Measurements from ENCODE around the gene GPR12. TPM values are rescaled to one million over a fixed set of nuclear protein-coding genes. Genes with fewer than 3 reads are reported as not detected.

The GPR12 gene
- total RNA-seq, 2 experiments from 2014 or later = not detected

- Mint-ChIP-seq H3K27me3 (ENCODE audit: low read depth) (peaks cover 66% of the 10 kb centered on the region), H3K9me3 (ENCODE audit: insufficient read depth) (no peaks in the 10 kb centered on the region), H3K27ac (no peak overlapping the region), H3K4me3 (no peak overlapping the region), H3K36me3 (ENCODE audit: low read depth) (no peaks in the 10 kb centered on the region), H3K4me1 (ENCODE audit: low read depth) (peaks cover 3% of the 10 kb centered on the region)
- ATAC-seq = no peak
- ChIA-PET CTCF (no interaction called here), POLR2A (no interaction called here)
- DNase-seq = no peak
Observed at GRCh38 chr13:26762745-26763345, 2.3 kb upstream of the GPR12 start.

- H3K4me3 Mint-ChIP-seq = peak overlapping the region; percentile 40
- DNase-seq (no peak), ATAC-seq (no peak)
- POLR2A ChIA-PET = interaction anchor here (0.9 kb wide), 1 partner anchor 239 kb away, joined by 3 read pairs; no protein-coding TSS in a partner anchor
- H3K27ac Mint-ChIP-seq = no peak overlapping the region
- CTCF ChIA-PET = interaction anchor here (0.8 kb wide), 1 partner anchor 62 kb away, joined by 3 read pairs; no protein-coding TSS in a partner anchor
- H3K36me3 Mint-ChIP-seq (ENCODE audit: low read depth) = no peaks in the 10 kb centered on the region
- H3K9me3 Mint-ChIP-seq (ENCODE audit: insufficient read depth) = no peaks in the 10 kb centered on the region
- H3K4me1 Mint-ChIP-seq (ENCODE audit: low read depth) = peaks cover 3% of the 10 kb centered on the region
- peaks cover 64% of the 10 kb centered on the region for H3K27me3 Mint-ChIP-seq (ENCODE audit: low read depth)
Observed at GRCh38 chr13:26760832-26761582, 421 bp upstream of the GPR12 start.

- ATAC-seq (no peak), DNase-seq (no peak)
- H3K4me1 Mint-ChIP-seq (ENCODE audit: low read depth) = peaks cover 3% of the 10 kb centered on the region
- no peaks in the 10 kb centered on the region for H3K36me3 Mint-ChIP-seq (ENCODE audit: low read depth)
- no peak overlapping the region for H3K27ac Mint-ChIP-seq
- ChIA-PET POLR2A (no interaction called here), CTCF (no interaction called here)
- H3K27me3 Mint-ChIP-seq (ENCODE audit: low read depth) = peaks cover 63% of the 10 kb centered on the region
- no peaks in the 10 kb centered on the region for H3K9me3 Mint-ChIP-seq (ENCODE audit: insufficient read depth)
- H3K4me3 Mint-ChIP-seq = peak overlapping the region; percentile 16
Observed at GRCh38 chr13:26759249-26759906, 1.2 kb downstream of the GPR12 start.

DNA sequence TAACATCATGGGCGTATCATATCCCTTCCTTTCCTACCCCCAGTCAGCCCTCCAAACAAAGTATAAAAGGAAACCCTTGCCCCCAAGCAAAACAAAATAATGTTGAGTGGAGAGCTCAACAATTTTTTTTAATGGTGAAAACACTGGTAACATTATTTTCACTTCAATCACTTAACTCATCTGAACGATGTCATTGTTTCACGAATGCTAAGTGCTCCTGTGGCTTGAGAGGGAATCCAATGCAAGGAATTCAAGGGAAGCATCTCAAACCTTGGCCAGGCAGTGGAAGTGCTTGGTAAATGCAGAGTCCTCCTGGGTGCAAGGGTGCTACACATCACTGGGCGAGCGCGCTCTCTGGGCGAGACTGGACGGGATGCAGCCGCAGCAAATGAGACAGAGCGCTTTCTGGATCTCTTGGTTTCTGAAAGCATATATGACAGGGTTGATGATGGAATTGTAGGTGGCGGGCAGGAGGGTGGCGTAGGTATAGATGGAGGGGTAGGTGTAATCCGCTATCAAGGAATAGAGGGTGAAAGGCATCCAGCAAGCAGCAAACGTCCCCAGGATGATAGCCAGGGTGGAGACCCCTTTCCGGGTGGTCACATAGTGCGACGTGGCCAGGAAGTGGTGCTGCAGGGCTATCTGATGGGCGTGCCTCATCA is 2.0 kb downstream of the GPR12 start:
- Mint-ChIP-seq H3K9me3 (ENCODE audit: insufficient read depth) (no peaks in the 10 kb centered on the region), H3K36me3 (ENCODE audit: low read depth) (no peaks in the 10 kb centered on the region), H3K27ac (no peak overlapping the region), H3K4me1 (ENCODE audit: low read depth) (peaks cover 3% of the 10 kb centered on the region), H3K27me3 (ENCODE audit: low read depth) (peaks cover 55% of the 10 kb centered on the region), H3K4me3 (no peak overlapping the region)
- POLR2A ChIA-PET = no interaction called here
- no peak for ATAC-seq
- CTCF ChIA-PET = no interaction called here
- no peak for DNase-seq

GRCh38 chr13:26756961-26757360 is 3.6 kb downstream of the GPR12 start:
- H3K27ac Mint-ChIP-seq = no peak overlapping the region
- DNase-seq (no peak), ATAC-seq (no peak)
- POLR2A ChIA-PET = no interaction called here
- H3K9me3 Mint-ChIP-seq (ENCODE audit: insufficient read depth) = no peaks in the 10 kb centered on the region
- H3K27me3 Mint-ChIP-seq (ENCODE audit: low read depth) = peaks cover 42% of the 10 kb centered on the region
- H3K4me3 Mint-ChIP-seq = no peak overlapping the region
- peaks cover 3% of the 10 kb centered on the region for H3K4me1 Mint-ChIP-seq (ENCODE audit: low read depth)
- H3K36me3 Mint-ChIP-seq (ENCODE audit: low read depth) = no peaks in the 10 kb centered on the region
- CTCF ChIA-PET = no interaction called here

DNA sequence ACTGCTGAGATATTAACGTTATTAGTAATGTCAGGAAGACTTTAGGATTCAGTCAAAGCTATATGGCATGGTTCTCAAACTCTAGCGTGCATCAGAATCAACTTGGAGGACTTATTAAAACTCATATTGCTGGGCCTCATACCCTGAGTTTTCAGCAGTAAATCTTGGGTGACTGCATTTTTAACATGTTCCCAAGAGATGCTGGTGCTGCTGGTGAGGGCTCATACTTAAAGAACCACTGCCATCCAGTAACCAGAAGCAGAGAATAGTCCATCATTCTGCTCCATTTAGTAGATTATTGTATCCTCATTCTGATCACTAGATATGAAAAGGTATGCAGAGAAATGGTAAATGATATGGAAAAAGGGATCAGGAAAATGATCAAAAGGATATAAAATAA is 7.9 kb downstream of the GPR12 start:
- H3K4me3 Mint-ChIP-seq = no peak overlapping the region
- POLR2A ChIA-PET = no interaction called here

DNA sequence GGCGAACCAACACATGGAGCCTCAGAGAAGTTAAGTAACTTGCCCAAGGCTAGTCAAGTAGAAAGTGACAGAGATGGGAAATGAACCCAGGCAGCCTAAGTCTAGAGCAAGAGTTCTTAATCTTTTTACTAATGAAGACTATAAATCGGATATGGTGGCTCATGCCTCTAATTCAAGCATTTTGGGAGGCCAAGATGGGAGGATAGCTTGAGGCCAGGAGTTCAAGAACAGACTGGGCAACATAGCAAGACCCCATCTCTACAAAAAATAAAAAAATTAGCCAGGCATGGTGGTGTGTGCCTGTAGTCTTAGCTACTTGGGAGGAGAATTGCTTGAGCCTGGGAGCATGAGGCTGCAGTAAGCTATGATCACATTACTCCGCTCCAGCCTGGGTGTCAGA is 10.7 kb downstream of the GPR12 start:
- Mint-ChIP-seq H3K4me3 (no peak overlapping the region), H3K9me3 (ENCODE audit: insufficient read depth) (no peaks in the 10 kb centered on the region), H3K36me3 (ENCODE audit: low read depth) (no peaks in the 10 kb centered on the region), H3K4me1 (ENCODE audit: low read depth) (no peaks in the 10 kb centered on the region), H3K27me3 (ENCODE audit: low read depth) (peaks cover 22% of the 10 kb centered on the region), H3K27ac (no peak overlapping the region)
- ChIA-PET CTCF (interaction anchor here (1.7 kb wide), 1 partner anchor 181 kb away, joined by 3 read pairs; no protein-coding TSS in a partner anchor), POLR2A (no interaction called here)
- DNase-seq (no peak), ATAC-seq (no peak)

More for the DNA sequence above, 7.9 kb downstream of the GPR12 start:
- CTCF ChIA-PET = no interaction called here
- H3K36me3 Mint-ChIP-seq (ENCODE audit: low read depth) = no peaks in the 10 kb centered on the region
- no peak for ATAC-seq
- DNase-seq = no peak
- H3K27ac Mint-ChIP-seq = no peak overlapping the region
- H3K27me3 Mint-ChIP-seq (ENCODE audit: low read depth) = peaks cover 16% of the 10 kb centered on the region
- no peaks in the 10 kb centered on the region for H3K4me1 Mint-ChIP-seq (ENCODE audit: low read depth)
- H3K9me3 Mint-ChIP-seq (ENCODE audit: insufficient read depth) = no peaks in the 10 kb centered on the region

GRCh38 chr13:26749285-26749684 is 11.3 kb downstream of the GPR12 start:
- CTCF ChIA-PET = interaction anchor here (1.0 kb wide), 1 partner anchor 17 kb away, joined by 3 read pairs; no protein-coding TSS in a partner anchor
- no peak overlapping the region for H3K27ac Mint-ChIP-seq
- no peak for DNase-seq
- peaks cover 28% of the 10 kb centered on the region for H3K27me3 Mint-ChIP-seq (ENCODE audit: low read depth)
- no peaks in the 10 kb centered on the region for H3K9me3 Mint-ChIP-seq (ENCODE audit: insufficient read depth)
- POLR2A ChIA-PET = interaction anchor here (0.6 to 1.0 kb wide), 2 partner anchors 31 to 546 kb away, joined by 3 read pairs; no protein-coding TSS in a partner anchor
- H3K4me3 Mint-ChIP-seq = no peak overlapping the region
- H3K4me1 Mint-ChIP-seq (ENCODE audit: low read depth) = no peaks in the 10 kb centered on the region
- no peaks in the 10 kb centered on the region for H3K36me3 Mint-ChIP-seq (ENCODE audit: low read depth)
- no peak for ATAC-seq

- Mint-ChIP-seq H3K36me3 (ENCODE audit: low read depth) (no peaks in the 10 kb centered on the region), H3K4me1 (ENCODE audit: low read depth) (no peaks in the 10 kb centered on the region), H3K27me3 (ENCODE audit: low read depth) (peaks cover 33% of the 10 kb centered on the region), H3K27ac (no peak overlapping the region), H3K9me3 (ENCODE audit: insufficient read depth) (no peaks in the 10 kb centered on the region), H3K4me3 (no peak overlapping the region)
- ChIA-PET POLR2A (no interaction called here), CTCF (no interaction called here)
- DNase-seq (no peak), ATAC-seq (no peak)
Observed at GRCh38 chr13:26747706-26748105, 12.9 kb downstream of the GPR12 start.

DNA sequence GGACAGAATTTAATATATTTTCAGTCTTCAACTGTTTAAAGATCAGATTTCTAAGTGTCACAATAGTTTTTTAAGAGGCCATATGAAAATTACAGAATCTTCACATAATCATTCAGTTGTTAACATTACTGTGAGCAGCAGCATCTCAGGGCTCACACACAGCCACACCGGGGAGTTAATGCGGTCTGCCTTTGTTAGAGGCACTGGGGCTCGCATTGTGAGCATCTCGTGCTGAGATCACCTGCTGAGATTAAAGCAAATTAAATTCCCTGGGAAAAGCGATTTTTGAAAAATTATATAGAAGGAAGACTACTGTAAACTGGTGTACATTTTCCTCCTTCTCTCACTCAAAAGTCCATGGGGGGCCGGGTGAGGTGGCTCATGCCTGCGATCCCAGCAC is 16.6 kb downstream of the GPR12 start:
- Mint-ChIP-seq H3K4me3 (no peak overlapping the region), H3K4me1 (ENCODE audit: low read depth) (no peaks in the 10 kb centered on the region), H3K36me3 (ENCODE audit: low read depth) (no peaks in the 10 kb centered on the region), H3K27me3 (ENCODE audit: low read depth) (peaks cover 25% of the 10 kb centered on the region), H3K27ac (no peak overlapping the region), H3K9me3 (ENCODE audit: insufficient read depth) (no peaks in the 10 kb centered on the region)
- DNase-seq = no peak
- POLR2A ChIA-PET = no interaction called here
- no peak for ATAC-seq
- CTCF ChIA-PET = no interaction called here

- Mint-ChIP-seq H3K9me3 (ENCODE audit: insufficient read depth) (peaks cover 2% of the 10 kb centered on the region), H3K27ac (no peak overlapping the region), H3K27me3 (ENCODE audit: low read depth) (peaks cover 25% of the 10 kb centered on the region), H3K36me3 (ENCODE audit: low read depth) (no peaks in the 10 kb centered on the region), H3K4me3 (no peak overlapping the region), H3K4me1 (ENCODE audit: low read depth) (no peaks in the 10 kb centered on the region)
- DNase-seq (no peak), ATAC-seq (no peak)
- ChIA-PET CTCF (no interaction called here), POLR2A (no interaction called here)
Observed at GRCh38 chr13:26742691-26743358, 17.8 kb downstream of the GPR12 start.
